ENCODE results near the gene CCDC116.
"Not testable (repeated sequence)": the region's sequence is repeated elsewhere in the genome, so short reads cannot be mapped to it uniquely, and the experiment has no call there.

The CCDC116 gene

GRCh38 chr22:21643533-21644357 is 11.2 kb downstream of the CCDC116 start:
- TF ChIP-seq ZFX (IDR thresholded peaks at IDR 0.05), result no peak
- no peak for TF ChIP-seq CTCF (conservative IDR thresholded peaks at IDR 0.05)
- peak overlapping the region; percentile 87 for H3K27ac ChIP-seq

- H3K27ac ChIP-seq, result not testable (repeated sequence)
Measured at GRCh38 chr22:21645513-21645912, 13.0 kb downstream of the CCDC116 start.

GRCh38 chr22:21646608-21647590 is 14.3 kb downstream of the CCDC116 start:
- no peak for TF ChIP-seq ZFX (IDR thresholded peaks at IDR 0.05)
- peak; percentile 88 for TF ChIP-seq CTCF (conservative IDR thresholded peaks at IDR 0.05)

GRCh38 chr22:21650280-21650679 is 17.7 kb downstream of the CCDC116 start:
- no peak overlapping the region for H3K27ac ChIP-seq
- TF ChIP-seq ZFX (IDR thresholded peaks at IDR 0.05) (no peak), CTCF (conservative IDR thresholded peaks at IDR 0.05) (no peak)

More at GRCh38 chr22:21646608-21647590, 14.3 kb downstream of the CCDC116 start:
- H3K27ac ChIP-seq, result no peak overlapping the region

- TF ChIP-seq CTCF (conservative IDR thresholded peaks at IDR 0.05), result no peak
- TF ChIP-seq ZFX (IDR thresholded peaks at IDR 0.05), result no peak
- H3K27ac ChIP-seq, result peak overlapping the region; percentile 57
Measured at GRCh38 chr22:21650823-21651520, 18.4 kb downstream of the CCDC116 start.

GRCh38 chr22:21651521-21652009 is 19.0 kb downstream of the CCDC116 start:
- TF ChIP-seq ZFX (IDR thresholded peaks at IDR 0.05), result no peak
- no peak for TF ChIP-seq CTCF (conservative IDR thresholded peaks at IDR 0.05)
- peak overlapping the region; percentile 57 for H3K27ac ChIP-seq

GRCh38 chr22:21652010-21652546 is 19.5 kb downstream of the CCDC116 start:
- TF ChIP-seq CTCF (conservative IDR thresholded peaks at IDR 0.05), result no peak
- TF ChIP-seq ZFX (IDR thresholded peaks at IDR 0.05), result no peak
- peak overlapping the region; percentile 57 for H3K27ac ChIP-seq
